Stromal cell of bone marrow (primary cell): ENCODE measurements around the gene TOR2A.
"Not testable (repeated sequence)": the region's sequence is repeated elsewhere in the genome, so short reads cannot be mapped to it uniquely, and the experiment has no call there.

ENCODE experiments used
- DNase-seq: peaks from one replicate; pipeline ENCODE4 v3.0.0-alpha.2; 2012; ENCODE audit warnings: low read depth

Gene TOR2A

DNA sequence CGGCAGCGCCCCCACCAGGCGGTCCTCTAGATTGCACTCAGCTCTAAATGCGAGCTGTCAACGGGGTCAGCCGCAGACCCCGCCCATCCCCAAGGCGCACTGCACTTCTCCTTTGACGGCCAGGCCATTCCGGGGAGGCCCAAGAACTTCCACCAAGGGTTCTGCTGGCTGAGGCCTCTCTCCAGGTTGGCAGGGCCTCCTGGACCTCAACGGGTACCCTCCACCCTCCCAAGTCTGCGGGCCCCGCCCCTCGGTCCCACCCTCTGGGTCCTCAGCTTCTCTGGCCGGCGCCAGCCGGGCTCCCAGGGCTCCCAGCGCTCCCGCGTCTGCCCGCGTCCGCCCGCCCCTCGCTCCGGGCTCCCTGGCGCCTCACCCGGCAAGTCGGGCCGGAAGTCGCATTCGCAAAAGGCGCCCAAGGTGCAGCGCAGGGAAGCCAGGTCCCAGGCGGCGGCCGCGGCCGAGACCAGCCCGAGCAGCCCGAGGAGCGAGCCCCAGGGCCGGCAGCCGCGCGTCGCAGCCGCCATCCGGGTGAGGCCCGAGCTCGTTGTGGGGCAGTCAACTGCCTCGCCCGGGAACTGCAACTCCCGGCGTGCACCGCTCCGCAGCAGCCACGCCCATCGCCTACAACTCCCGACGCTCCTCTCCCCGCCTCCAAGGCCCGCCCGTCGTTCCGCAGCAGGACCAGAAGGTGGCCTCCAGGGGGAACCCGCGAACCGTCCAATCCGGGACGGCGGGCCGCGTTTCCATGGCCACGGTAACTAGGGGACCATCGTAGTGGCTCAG is at the start of gene TOR2A:
Gene TOR2A (minus strand): TSS at position 548 of the 783 bp plus-strand sequence. CDS start 24 bp downstream, at position 524.
- DNase-seq = peak; percentile 94

DNA sequence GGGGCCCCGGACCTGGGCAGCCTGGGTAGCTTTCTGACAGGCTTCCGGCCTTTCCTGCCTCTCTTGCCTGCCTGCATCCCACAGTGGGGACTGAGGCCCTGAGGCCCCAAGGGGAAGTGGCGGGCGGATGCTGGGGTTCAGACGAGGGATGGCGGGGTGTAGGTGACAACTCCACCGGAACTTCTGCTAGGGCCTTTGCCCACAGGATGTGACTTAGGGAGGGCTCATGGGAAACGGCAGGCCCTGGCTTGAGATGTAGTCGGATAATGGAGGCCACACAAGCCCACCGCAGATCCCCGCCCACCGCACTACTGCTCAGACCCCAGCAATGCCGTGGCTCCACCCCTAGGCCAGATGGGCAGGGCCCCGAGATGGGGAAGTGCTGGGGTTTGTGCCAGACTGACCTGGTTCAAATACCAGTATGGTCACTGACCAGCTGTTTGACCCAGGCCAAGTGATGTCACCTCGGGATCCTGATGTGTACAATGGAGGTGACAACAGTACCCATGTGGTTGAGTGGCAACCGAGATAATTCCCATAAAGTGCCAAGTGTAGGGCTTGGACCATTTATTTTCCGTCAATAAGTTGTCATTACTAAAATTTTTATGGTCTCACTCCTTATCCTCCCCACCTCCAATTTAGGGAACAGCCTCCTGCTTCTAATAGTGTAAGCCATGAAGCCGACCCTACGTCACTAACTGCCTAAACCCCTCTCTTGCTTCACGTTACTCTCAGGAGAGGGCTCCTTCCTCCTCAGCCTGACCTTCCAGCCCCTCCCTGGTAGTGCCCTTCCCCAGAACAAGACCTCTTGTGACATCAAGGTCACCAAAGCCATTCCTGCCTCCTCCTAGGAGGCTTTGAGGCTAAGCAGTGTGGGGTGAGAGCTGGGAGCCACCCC is 48.3 kb upstream of the TOR2A start:
- no peak for DNase-seq

DNA sequence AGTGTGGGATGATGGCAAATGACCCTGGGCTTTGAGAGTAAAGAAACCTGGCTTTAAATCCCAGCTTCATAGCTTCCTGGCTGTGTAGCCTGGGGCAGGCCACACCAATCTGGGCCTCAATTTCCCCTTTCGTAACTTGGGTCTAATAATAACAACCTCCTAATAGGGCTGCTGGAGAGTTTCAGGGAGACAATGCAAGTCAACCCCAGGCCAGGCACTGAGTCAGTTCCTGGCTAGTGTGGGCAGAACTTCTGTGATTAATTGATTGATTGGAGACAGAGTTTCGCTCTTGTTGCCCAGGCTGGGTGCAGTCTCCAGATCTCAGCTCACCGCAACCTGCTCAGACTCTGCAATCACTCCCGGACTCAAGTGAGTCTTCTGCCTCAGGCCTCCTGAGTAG is 46.7 kb upstream of the TOR2A start:
- no peak for DNase-seq

DNA sequence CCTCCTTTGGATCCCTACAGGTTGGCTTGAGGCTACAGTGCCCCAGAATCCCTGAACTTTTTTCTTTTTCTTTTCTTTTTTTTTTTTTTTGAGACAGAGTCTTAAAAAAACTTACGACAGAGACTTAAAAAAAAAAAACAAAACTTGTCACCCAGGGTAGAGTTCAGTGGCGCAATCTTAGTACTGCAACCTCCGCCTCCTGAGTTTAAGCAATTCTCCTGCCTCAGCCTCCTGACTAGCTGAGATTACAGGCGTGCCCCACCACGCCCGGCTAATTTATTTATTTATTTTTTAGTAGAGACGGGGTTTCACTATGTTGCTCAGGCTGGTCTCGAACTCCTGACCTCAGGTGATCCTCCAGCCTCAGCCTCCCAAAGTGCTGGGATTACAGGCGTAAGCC is 45.8 kb upstream of the TOR2A start:
- not testable (repeated sequence) for DNase-seq

DNA sequence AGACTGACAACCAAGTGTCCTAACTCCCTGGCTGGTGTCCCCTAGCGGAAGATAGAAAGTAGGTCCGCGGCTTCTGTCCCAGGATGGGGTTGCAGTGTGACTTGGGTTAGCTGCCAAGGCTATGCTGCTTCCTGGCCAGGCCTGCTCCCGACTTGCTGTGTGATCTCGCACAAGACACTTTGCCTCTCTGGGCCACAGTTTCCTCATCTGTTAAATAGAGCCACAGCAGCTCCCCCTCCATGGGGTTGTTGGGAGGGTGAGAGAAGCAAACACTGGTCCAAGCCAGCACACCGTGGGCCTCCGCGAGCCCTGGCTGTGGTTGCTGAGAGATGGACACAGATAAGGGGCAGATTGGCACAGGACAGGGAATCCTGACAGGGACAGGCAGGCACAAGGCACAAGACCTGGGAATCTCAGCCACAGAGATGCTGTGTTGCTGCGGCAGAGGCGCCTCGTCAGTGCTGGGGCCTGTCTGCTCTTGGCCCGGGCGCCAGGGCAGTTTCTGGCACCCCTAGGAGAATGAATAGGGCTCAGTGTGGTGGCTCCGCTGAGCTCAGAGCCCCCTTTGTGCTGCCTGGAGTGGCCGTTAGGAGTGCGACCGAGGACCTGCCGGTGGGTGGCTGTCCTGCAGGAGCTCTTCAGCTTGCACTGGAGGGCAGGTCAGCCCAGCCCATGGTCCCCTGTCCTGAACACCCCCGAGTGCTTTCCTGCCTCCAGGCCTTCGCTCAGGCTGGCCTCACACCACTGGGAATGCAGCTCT is 45.2 kb upstream of the TOR2A start:
- DNase-seq = no peak

DNA sequence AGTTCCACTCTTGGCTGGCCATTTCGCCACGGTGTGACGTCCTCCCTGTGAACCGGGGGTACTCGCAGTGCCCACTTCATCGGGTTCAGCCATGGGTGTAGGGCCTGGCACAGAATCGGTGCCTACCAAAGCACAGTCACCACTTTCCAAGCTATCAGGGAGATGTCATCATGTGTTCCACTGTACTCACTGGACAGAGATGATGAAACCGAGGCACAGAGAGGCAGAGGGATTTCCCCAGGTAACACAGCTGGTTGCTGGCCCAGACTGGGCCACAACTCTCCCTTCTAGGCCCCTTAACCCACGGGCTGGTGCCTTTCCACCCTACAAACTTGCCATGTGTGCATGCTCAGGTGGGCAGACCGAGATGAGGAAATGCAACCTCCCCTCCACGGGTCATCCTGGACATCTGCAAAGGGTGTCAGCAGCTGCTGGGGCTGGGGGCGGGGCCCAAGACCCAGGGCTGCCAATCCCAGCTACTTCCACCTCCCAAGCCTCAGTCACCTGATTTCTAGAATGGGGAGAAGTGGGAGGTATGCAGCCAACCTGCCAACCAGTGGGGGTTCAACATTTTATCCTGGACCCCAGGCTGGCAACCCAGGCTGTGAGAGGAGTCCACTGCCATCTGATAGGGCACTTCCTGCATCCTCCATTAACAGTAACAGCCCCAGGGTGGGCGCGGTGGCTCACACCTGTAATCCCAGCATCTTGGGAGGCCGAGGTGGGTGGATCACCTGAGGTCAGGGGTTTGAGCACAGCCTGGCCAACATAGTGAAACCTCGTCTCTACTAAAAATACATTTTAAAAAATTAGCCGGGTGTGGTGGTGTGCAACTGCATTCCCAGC is 44.3 kb upstream of the TOR2A start:
- no peak for DNase-seq

DNA sequence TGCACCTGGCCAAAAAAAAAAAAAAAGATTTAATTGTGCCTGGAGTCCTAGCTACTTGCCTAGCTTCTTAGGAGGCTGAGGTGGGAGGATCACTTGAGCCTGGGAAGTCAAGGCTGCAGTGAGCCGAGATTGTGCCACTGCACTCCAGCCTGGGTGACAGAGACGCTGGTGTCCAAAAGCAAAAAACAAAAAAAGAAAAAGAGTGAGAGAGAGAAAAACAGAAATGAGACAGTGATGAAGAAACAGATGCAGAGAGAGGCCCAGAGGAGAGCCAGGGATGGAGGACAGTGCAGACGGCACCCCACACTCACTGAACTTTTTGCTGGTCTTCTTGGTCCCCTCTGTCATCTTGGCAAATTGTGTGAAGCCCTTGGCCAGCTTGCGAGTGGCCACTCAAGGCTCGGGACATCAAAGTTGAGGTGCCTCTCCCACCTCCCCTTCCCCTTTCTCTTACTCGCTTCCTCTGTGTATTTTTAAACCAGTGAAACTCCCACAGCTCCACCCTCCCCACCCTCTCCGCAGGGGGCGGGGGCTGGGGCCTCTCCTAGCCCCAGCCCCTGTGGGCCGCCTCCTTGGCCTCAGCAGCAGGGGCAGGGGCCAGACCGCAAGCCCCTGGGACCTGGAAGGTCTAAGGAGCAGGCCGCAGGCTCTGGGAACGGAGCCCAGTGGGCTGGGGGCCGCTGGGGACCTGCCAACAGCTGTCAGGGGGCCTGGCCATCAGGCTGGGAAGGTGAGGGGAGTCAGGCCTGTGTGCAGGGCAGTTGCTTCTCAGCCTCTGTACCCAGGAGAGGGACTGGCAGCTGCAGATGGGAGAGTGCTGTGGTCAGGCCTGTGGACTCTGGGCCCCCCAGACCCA is 43.4 kb upstream of the TOR2A start, which contains the start of gene SH2D3C:
Gene SH2D3C (minus strand): TSS at position 387 of the 856 bp plus-strand sequence. CDS start 39 bp downstream, at position 348.
- DNase-seq = no peak

DNA sequence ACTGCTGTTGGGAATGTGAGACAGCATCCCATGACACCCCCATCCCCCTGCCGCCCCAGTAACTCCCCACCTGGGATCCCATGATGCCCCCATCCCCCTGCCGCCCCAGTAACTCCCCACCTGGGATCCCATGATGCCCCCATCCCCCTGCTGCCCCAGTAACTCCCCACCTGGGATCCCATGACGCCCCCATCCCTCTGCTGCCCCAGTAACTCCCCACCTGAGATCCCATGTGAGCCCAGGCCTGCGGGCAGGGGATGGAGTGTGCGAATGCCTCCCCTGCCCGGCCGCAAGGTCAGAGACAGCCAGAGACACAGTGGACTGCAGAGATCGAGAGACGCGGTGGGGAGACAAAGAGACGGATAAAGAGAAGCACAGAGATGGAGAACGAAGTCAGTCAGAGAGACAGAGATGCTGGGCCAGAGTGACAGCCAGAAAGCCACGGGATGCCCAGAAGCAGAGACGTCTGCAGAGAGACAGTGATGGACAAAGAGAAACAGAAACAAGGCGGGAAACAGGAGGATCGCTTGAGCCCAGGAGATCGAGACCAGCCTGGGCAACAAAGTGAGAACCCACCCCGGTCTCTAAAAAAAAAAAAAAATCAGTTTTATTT is 42.4 kb upstream of the TOR2A start:
- no peak for DNase-seq

DNA sequence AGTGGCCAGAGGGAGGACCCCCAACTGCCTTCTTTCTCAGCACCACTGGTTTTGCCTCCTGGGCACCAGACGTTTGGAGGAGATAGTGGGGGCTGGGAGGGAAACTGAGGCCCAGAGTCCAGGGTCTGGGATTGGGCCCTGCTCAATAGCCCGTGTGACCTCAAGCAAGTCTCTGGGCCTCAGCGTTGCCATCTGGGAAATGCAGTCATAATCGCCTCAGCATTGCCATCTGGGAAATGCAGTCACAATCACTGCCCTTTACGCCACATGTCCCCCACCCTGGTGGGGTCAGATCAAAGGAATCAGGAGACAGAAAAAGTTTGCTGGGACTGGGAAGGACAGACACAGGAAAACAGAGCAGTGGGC is 41.8 kb upstream of the TOR2A start:
- DNase-seq = no peak

DNA sequence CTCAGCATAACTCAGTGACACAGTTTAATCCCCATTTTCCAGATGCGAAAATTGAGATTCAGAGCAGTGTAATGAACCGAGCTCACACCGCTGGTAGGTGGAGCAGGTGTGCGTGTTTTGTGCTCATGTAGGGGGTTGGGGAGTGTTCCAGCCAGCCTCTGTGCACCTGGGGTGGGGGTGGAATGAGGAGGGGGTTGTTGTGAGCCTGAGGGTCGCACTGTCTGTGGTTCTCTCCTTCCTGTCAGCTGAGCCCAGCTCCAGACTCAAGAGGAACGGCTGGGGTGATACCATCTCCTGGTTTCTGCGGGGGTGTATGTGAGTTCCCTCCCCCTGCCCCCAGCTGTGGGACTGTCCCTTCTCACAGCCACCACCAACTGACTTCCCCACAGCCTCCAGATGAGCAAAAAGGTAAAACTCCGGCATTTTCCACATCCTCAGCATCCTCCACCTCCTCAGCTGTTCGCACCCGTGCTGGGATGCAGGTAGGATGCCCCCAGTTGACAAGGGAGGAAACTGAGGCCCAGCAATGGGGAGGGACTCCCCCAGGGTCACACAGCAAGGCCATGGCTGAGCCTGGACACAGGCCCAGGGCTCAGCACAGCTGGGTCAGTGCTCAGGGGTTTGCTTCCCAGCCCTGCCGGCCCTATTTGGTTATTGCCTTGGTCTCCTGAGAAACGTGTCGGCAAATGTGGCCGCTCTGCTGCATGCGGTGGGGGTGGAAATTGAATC is 41.3 kb upstream of the TOR2A start:
- no peak for DNase-seq

DNA sequence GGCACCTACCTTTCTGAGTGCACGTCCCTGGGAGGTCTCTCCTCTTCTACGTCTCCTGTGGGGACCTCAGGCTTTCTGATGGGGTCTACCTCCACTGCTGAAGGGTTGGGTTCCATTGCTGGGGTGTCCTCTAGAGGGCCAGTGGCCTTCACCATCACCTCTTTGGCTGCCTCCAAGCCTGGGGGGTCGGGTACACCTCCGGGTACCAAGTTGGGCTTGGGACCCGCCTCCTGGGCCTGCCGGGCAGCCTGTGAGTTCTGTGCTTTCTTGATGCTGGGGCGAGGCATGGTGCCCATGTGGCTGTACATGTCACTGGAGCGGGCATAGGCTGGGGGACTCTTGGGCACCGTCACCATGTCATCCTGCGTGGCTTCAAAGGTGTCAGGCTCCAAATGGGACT is 38.9 kb upstream of the TOR2A start:
- DNase-seq = no peak

DNA sequence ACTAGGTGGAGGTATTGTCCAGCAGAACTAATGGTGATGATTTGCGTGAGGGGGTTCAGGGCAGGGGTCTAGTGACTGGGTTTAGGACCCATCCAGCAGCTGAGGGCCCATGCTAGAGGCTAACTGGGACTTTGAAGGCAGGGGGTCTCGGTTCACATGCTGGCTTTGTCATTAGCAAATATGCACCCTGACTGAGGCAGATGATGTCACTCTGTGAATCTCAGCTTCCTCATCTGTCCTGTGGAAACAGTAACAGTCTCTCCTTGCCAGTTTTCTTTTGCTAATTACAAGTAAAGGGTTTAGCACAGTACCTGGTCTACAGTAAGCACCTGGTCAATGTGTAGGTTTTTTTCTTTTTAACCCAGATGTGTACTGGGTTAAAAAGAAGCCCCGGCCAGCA is 38.2 kb upstream of the TOR2A start:
- DNase-seq = no peak

DNA sequence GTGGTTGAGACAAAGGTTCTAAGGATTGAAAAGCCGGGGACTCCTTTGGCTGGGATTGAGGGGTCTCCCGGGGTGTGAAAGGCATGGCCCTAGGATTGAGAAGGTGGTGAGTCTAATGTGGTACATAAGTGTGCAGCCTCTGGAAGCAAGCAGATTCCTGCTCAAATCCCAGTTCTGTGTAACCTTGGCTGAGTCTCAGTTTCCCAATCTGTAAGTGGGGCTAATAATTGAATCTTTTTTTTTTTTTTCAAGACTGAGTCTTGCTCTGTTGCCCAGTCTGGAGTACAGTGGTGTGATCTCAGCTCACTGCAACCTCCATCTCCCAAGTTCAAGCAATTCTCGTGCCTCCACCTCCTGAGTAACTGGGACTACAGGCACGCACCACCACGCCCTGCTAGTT is 37.5 kb upstream of the TOR2A start:
- no peak for DNase-seq

DNA sequence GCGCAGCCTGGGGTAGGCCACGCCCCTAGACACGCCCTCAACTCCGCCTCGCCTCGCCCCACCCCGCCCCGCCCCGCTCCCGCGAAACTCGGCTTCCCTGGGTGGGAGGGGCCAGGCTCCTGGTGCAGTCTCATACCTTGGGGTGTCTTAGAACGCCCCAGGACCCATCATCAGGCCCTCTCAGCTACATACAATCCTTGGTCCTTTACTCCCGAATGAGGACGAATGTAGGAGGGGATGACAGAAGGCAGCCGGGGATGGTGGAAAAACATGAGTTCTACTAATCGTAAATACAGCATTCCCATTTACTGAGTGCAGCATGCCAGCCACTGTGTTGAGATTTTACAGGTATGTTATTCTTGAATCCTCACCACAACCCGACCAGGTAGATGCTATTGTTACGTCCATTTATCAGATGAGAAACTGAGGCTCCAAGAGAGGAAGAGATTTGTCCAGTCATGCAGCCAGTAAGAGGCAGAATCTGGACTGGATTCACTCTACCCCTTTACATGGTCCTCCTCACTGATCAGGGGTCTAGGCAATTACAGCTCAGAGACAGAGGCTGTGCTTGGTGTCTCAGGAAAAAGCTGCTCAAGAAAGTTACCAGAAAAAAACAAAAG is 36.6 kb upstream of the TOR2A start:
- DNase-seq = no peak

DNA sequence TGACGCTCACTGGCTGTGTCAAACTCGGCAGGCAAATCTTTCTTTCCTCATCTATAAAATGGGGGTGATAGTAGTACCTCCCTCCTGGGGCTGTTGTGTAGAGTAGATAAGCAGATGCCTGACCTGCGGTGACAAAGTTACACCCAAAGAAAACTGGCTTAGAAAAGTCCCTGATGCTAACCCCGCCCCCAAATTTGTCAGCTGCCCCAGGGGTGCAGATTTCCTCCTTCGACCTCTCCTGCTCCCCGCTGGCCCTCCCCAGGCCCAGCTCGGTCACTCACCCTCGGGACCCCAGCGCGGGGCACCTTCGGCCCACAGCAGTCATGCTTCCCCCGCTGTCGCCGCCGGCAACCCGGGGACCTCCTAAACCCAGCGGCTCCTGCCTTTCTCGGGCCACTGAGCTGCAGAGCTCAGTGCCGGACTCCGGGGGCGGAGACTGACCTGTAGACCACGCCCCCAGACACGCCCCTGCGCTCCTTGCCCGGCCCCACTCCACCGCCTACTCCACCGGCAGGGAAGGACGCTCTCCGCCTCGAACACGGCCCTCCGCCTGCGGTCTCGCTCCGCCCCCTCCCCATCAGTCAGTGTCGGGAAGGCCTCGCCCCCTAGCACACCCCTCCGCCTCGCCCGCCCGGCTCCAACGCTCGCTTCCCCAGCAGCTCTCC is 35.9 kb upstream of the TOR2A start:
- DNase-seq = peak; percentile 90

DNA sequence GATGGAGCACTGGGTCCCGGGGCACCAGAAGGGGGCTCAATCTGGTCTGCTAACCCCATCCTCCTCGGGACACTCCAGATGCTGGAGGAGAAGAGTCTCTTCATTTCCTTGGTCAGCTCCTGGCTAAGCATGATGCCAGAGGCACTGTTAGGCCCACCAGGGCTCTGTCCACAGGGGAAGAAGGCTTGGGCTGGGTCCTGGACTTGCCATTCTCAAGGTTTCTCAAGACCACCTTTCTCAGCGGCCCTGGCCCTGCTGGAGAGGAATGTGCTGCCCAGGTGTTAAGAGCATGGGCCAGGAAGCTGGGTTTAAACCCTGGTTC is 35.5 kb upstream of the TOR2A start:
- no peak for DNase-seq

DNA sequence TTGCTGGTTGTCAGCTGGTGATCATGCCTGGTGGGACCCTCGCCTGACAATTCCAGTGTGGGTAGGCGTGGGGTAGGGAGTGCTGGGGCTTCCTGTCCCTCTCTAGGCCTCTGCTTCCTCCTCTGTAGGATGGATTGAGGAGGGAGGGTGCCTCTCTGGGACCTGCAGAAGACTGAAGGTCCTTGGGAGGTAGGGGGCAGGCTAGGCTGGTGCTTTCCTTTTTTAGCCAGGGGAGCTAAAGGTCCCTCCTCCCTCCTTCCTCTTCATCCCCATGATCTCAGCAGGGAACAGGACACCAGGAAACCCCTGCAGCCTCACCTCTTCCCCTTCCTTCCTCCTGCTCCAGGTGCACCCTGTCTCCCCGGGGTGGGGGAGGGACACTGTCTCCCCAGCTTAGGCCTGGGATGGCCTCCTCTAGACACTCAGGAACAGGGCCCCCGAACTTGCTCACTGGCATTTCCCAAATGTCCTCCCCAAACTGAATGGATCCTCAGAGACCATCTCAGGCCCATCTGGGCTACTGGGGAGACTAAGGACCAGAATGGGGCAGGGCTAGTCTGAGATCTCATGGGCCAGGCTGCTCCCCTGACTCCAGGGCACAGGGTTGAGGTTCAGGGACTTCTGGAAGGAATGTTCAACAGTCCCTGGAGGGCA is 35.0 kb upstream of the TOR2A start:
- no peak for DNase-seq

DNA sequence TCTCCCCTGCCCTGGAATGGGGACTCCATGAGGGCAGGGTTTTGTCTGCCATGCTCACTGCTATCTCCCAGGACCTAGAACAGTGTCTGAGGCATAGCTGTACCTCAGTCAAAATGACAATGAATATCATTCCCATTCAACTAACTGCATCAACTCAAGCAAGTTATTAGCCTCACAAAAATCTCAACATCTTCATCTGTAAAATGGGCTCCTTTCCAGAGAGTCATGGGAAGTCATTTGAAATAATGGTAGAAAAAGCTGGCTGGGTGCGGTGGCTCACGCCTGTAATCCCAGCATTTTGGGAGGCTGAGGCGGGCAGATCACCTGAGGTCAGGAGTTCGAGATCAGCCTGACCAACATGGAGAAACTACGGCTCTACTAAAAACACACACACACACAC is 34.0 kb upstream of the TOR2A start:
- no peak for DNase-seq
